K562 (cell line): ENCODE data around the gene IFI30. TPM values are rescaled to one million over a fixed set of nuclear protein-coding genes. Genes with fewer than 3 reads are reported as not detected.
A peak's percentile ranks its signal among the peaks of the same experiment; 100 is the strongest.

Experiments used
- FOSL1 ChIP-seq: fragments of 200-800 bp; sonication (Bioruptor generic); conservative IDR thresholded peaks from 2 replicates; pipeline ENCODE4 v1.6.1; 2016; ENCODE audit warnings: missing genetic modification characterization, missing compliant biosample characterization
- FOXM1 ChIP-seq, 2 experiments: fragments of 450-650 bp in 1 of 2; sonication (generic) in 1 of 2; formaldehyde crosslinking in 1 of 2; IDR thresholded peaks; 2 replicates each; pipeline versions ENCODE4 v1.6.1 to v1.9.0; 2017 to 2022; ENCODE audit warnings: low read depth in 2 of 2, mild to moderate bottlenecking in 2 of 2, missing genetic modification reagents in 1 of 2, moderate library complexity in 1 of 2
- NR3C1 ChIP-seq: sonication (generic); formaldehyde crosslinking; IDR thresholded peaks from 2 replicates; pipeline ENCODE4 v1.8.1; 2022; ENCODE audit warnings: missing genetic modification reagents
- PTBP1 ChIP-seq: fragments of 200-400 bp; formaldehyde crosslinking; IDR thresholded peaks from 2 replicates; pipeline ENCODE4 v1.6.1; 2017; ENCODE audit warnings: low read depth, low read length
- RBM39 ChIP-seq: fragments of 200-400 bp; formaldehyde crosslinking; optimal IDR thresholded peaks from 2 replicates; pipeline ENCODE3; 2018; ENCODE audit warnings: low read depth, low read length
- ZNF134 ChIP-seq: fragments of 250-450 bp; sonication (Bioruptor Pico); conservative IDR thresholded peaks from 2 replicates; pipeline ENCODE4 v1.4.0; 2020
- ZNF444 ChIP-seq: fragments of 250-450 bp; sonication (Bioruptor Pico); IDR thresholded peaks from 2 replicates; pipeline ENCODE4 v1.4.0; 2020; ENCODE audit warnings: mild to moderate bottlenecking, moderate library complexity
- polyA plus RNA-seq, 8 experiments: library from polyadenylated mRNA; depleted of rRNA in 4 of 8; stranded (reverse) in 5 of 8; unstranded in 3 of 8; fragments of >200 nt; fragmentation: Nextera tagmentation in 2 of 8; fragmentation: Illumina TruSeq in 1 of 8; extraction: Ambion mirVana in 2 of 8; extraction: Trizol in 1 of 8; gene quantifications; 2 replicates each; pipeline versions ENCODE4 v1.2.1 to v1.2.3, GENCODE V29; 2011 to 2014; ENCODE audit warnings: inconsistent platforms in 1 of 8, missing spikeins in 1 of 8
- total RNA-seq, 7 experiments: library from RNA; depleted of rRNA in 6 of 7; stranded (reverse); fragments of >200 nt in 6 of 7; fragmentation: Illumina TruSeq in 2 of 7; extraction: Trizol in 2 of 7; gene quantifications; 2 replicates each; pipeline versions ENCODE4 v1.2.1 to v1.2.3, GENCODE V29; 2011 to 2021; ENCODE audit warnings: low replicate concordance in 1 of 7
- TF ChIP-seq, protein P1 (sequence below): fragments of 450-650 bp; IDR thresholded peaks from 2 replicates; pipeline ENCODE4 v1.6.1; 2016; ENCODE audit warnings: mild to moderate bottlenecking, moderate library complexity
- TF ChIP-seq, protein P2 (sequence below): fragments of 250-450 bp; sonication (Bioruptor Pico); IDR thresholded peaks from 2 replicates; pipeline ENCODE4 v1.5.0; 2020; ENCODE audit warnings: mild to moderate bottlenecking

The IFI30 gene
- total and polyA plus RNA-seq, 9 of the 15 experiments (the other 6 are each of a cell fraction or from before 2014, with no cell fraction given) = 63.7 to 430 (median 109) TPM

DNA sequence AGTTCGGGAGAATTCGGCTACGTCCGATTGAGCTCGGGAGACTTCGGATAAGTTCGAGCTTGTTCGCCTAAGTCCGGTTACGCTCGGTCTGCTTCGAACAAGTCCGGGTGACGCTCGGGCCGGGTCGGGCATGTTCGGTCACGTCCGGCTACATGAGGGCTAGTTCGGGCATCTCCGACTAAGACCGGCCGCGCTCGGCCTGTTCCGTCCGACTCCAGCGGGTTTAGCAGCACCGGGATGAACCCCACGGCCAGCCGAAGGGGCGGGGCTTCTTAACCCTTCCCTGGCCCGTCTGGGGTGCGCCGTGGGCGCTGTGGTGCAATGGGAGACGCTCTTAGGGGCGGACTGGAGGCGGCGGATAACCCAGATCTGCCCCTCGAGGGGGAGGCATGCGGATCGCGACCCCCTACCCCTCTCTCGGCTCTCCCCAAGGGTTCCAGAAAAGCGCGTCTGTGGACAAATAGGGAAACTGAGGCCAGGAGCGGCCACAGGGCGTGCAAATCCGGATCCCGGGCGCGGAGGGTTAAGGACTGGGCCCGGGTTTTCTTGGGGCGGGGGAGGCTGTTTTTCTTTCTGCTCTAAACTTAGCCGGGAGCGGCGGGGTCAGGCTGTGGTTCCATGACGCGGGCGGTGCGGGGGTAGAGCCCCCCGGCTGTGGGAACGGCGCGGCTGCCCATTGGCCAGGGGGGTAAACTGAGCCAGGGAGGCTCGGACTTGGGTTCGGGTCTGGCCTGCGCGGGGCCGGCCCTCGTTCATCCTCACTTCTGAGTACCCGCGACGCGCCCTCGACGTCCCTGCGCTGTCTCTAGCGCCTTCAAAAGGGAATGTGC, 51.1 kb downstream of the IFI30 start (continued):
- TF ChIP-seq, protein P1, sequence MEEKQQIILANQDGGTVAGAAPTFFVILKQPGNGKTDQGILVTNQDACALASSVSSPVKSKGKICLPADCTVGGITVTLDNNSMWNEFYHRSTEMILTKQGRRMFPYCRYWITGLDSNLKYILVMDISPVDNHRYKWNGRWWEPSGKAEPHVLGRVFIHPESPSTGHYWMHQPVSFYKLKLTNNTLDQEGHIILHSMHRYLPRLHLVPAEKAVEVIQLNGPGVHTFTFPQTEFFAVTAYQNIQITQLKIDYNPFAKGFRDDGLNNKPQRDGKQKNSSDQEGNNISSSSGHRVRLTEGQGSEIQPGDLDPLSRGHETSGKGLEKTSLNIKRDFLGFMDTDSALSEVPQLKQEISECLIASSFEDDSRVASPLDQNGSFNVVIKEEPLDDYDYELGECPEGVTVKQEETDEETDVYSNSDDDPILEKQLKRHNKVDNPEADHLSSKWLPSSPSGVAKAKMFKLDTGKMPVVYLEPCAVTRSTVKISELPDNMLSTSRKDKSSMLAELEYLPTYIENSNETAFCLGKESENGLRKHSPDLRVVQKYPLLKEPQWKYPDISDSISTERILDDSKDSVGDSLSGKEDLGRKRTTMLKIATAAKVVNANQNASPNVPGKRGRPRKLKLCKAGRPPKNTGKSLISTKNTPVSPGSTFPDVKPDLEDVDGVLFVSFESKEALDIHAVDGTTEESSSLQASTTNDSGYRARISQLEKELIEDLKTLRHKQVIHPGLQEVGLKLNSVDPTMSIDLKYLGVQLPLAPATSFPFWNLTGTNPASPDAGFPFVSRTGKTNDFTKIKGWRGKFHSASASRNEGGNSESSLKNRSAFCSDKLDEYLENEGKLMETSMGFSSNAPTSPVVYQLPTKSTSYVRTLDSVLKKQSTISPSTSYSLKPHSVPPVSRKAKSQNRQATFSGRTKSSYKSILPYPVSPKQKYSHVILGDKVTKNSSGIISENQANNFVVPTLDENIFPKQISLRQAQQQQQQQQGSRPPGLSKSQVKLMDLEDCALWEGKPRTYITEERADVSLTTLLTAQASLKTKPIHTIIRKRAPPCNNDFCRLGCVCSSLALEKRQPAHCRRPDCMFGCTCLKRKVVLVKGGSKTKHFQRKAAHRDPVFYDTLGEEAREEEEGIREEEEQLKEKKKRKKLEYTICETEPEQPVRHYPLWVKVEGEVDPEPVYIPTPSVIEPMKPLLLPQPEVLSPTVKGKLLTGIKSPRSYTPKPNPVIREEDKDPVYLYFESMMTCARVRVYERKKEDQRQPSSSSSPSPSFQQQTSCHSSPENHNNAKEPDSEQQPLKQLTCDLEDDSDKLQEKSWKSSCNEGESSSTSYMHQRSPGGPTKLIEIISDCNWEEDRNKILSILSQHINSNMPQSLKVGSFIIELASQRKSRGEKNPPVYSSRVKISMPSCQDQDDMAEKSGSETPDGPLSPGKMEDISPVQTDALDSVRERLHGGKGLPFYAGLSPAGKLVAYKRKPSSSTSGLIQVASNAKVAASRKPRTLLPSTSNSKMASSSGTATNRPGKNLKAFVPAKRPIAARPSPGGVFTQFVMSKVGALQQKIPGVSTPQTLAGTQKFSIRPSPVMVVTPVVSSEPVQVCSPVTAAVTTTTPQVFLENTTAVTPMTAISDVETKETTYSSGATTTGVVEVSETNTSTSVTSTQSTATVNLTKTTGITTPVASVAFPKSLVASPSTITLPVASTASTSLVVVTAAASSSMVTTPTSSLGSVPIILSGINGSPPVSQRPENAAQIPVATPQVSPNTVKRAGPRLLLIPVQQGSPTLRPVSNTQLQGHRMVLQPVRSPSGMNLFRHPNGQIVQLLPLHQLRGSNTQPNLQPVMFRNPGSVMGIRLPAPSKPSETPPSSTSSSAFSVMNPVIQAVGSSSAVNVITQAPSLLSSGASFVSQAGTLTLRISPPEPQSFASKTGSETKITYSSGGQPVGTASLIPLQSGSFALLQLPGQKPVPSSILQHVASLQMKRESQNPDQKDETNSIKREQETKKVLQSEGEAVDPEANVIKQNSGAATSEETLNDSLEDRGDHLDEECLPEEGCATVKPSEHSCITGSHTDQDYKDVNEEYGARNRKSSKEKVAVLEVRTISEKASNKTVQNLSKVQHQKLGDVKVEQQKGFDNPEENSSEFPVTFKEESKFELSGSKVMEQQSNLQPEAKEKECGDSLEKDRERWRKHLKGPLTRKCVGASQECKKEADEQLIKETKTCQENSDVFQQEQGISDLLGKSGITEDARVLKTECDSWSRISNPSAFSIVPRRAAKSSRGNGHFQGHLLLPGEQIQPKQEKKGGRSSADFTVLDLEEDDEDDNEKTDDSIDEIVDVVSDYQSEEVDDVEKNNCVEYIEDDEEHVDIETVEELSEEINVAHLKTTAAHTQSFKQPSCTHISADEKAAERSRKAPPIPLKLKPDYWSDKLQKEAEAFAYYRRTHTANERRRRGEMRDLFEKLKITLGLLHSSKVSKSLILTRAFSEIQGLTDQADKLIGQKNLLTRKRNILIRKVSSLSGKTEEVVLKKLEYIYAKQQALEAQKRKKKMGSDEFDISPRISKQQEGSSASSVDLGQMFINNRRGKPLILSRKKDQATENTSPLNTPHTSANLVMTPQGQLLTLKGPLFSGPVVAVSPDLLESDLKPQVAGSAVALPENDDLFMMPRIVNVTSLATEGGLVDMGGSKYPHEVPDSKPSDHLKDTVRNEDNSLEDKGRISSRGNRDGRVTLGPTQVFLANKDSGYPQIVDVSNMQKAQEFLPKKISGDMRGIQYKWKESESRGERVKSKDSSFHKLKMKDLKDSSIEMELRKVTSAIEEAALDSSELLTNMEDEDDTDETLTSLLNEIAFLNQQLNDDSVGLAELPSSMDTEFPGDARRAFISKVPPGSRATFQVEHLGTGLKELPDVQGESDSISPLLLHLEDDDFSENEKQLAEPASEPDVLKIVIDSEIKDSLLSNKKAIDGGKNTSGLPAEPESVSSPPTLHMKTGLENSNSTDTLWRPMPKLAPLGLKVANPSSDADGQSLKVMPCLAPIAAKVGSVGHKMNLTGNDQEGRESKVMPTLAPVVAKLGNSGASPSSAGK = no peak
- TF ChIP-seq, protein P2, sequence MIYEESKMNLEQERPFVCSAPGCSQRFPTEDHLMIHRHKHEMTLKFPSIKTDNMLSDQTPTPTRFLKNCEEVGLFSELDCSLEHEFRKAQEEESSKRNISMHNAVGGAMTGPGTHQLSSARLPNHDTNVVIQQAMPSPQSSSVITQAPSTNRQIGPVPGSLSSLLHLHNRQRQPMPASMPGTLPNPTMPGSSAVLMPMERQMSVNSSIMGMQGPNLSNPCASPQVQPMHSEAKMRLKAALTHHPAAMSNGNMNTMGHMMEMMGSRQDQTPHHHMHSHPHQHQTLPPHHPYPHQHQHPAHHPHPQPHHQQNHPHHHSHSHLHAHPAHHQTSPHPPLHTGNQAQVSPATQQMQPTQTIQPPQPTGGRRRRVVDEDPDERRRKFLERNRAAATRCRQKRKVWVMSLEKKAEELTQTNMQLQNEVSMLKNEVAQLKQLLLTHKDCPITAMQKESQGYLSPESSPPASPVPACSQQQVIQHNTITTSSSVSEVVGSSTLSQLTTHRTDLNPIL (CRISPR knock-in tag) = no peak
- TF ChIP-seq NR3C1 (no peak), ZNF134 (CRISPR knock-in tag) (no peak), FOXM1 (IDR thresholded peaks at IDR 0.05; ENCODE audit: low read depth) (peak; percentile 72; the same call in 1 of the 2 replicates), FOXM1 (CRISPR knock-in tag; IDR thresholded peaks at IDR 0.05; ENCODE audit: low read depth) (no peak), RBM39 (no peak), FOSL1 (tag) (no peak), ZNF444 (CRISPR knock-in tag) (no peak), PTBP1 (no peak)
